ENCODE data around the gene B3GAT1.
A peak's percentile ranks its signal among the peaks of the same experiment; 100 is the strongest.

B3GAT1 gene

DNA sequence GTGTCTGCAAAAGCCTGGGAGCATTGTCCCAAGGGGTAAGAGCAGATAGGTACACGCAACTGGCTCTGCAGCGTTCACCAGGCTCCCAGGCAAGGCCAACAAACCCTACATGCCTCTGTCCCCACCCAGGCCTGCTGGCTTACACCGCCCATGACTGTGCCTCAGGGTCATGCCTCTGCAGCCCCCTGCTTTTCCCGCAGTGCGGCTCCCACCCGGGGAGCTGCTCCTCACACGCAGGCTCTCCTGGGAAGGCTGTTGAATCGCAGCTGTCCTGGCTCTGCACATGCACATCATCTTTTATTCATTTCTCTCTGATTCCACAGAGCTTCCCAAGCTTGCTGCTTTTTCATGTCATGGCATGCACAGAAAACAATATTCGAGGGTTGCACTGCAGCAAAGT lies 29.2 kb upstream of the B3GAT1 start:
- no peak for DNase-seq

DNA sequence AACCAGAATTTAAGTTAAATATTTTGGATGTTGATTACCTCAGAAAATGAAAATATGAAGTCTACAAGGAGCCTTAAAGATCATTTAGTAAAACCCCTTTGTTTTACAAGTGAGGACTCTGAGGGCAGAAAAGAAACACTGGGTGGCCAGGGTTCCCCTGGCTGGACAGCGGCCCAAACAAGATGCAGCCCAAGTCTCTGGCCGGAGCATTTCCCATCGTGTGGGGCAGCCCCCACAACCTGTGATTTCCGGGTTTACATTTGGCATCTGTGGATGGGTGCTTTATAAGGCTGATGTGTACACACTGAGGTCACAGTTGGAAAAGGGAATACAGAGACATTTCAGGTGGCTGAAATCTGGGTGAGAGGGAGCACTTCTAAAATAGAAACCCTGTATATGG lies 28.8 kb upstream of the B3GAT1 start:
- DNase-seq: no peak

DNA sequence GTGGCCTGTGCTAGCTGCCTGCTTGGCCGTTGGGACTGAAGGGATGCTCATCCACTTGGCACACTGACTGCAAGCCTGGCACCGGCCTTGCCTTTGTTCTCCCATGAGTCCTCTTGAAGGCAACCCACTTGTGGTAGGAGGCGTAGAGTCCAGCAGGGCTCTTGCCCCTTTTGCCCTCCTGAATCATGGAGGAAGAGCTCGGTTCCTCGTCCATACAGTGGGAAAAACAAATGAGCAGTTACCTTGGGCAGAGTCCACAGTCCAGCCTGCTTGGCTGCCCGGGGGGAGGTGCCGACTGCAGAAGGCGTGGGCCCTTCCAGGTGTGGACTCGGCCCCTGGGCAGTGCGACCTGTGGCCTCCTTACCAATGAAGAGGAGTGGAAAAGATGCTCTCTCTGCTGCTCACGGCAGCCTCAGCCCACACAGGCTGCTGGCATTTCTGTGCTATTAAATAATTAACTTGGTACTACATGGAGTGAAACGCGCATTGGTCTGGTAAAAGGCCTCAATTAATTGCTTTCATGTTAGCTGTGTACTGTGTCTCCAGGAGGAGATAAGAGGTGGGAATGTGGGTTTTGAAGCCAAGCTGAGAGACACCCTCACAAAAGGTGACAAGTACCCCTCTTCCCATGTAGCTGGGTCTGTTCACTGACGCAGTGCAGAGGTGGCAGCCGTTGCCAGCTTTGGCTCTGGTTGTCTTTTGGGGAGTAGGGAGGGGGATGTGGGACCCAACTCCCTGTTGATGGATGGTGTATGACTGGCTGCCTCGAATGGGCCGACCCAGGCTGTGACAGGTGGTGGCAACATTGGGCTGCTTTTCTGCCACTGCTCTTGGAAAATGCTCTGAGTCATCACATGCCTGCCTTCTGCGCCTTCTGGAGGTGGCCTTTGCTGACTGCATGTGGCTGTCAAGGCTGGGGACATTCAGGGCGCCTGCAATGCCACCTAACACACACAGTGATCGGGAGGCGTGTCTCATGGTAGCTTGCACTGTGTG lies 26.8 kb upstream of the B3GAT1 start:
- peak in 1 of 2 experiments; percentile 44 for DNase-seq

DNA sequence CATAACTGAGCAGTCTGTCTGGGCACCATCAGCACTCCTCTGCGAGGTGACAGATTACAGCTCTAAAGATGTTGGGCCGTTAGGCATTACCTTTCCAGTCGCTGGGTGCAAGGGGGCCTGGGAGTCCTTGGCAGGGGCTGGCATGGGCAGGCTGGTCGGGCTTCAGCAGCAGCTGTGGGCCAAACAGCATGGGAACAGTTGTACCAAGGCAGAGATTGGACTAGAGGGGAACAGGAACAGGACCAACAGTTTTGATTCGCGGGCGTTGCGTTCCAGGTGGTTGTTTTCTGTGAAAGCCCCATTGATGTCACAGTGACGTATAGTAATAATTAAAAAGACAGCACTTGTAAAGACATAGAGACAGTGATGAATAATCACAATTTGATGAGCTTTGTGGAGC lies 25.8 kb upstream of the B3GAT1 start:
- DNase-seq: no peak

DNA sequence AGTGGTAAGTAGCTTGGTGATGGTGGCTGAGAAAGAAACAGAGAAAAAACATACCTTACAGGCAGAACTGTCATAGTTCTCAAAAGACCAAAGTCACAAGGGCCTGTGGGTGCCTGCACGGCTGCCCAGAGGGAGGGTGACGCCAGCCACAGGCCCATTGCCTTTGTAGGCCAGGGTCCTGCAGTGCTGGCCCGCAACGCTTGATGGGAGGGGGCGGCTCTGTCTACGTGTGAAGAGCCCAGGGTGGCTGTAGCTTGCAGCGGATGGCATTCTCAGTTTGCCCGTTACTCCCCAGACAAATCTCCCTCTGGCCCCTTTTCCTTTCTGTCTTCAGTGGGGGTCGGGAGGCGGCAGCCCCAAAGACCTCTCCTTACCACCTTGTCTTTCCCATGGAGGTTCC lies 24.7 kb upstream of the B3GAT1 start:
- no peak for DNase-seq

DNA sequence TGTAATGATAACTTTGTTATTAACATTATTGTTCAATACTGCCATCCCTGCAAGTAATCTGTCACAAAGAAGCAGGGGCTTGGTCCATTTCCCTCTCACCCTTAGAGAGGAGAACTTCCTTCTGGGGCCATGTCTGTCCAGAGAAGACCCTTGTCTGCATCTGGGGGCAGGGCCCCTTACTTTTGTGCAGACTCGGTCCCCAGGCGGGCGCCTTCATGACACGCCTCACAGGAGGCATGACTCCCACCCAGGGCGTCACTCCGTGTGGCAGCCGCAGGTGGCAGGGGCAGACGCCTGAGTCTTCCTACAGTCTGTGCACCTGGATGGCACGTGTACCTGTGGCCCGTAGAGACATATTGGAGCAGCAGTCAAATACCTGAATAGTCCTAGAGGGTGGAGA lies 21.8 kb upstream of the B3GAT1 start:
- DNase-seq: no peak

DNA sequence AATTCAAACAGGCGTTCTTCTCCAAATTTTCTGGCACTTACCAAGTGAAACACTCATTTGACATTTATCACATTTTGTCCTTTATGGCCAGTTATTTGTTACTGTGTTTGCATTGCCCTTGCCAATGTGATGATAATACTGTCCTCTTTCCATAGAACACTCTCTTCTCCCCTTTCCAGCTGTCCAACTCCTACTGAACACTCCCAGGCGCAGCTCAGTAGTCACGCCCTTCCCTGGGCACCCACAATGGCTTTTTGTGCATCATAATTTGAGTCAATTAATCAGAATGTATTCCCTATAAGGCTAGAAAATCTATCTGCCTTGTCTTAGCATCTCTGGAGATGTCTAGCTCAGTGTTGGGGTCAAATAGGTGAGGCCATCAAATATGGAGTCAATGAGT lies 21.2 kb upstream of the B3GAT1 start:
- no peak for DNase-seq

DNA sequence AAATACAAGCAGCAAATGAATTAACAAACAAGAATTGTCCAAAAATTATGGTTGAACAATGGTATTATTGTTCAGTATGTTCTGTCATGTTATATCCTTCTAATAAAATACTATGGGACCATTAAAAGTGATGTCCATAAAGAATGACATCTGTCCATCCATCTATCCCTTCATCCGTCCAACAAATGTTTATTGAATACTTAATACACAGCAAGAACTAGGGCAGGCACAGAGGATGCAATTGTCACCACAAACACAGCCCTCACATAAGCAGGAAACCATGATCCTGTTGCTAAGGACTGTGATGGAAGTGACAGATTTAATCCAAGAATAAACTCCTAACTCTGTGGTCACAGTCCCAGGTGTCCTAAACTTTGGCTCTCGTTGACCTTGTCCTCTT lies 20.7 kb upstream of the B3GAT1 start:
- DNase-seq: no peak

DNA sequence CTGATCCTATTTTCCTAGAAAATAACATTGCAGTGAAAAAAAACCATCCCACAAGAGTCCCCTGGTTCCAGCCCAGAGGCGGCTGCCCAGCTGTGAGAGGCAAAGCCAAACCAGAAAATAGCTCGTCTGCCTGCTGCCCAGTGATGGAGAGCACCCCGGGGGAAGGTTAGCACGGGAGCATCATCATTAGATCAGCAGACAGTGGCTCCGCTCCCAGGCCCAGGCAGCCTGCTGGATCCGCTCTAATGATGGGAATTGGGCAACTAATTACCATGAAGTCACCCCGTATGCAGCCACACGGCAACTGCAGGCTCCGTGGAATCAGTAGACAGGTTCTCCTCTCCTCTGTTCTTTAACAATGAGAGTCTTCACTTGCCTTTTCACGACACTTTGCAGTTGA lies 17.1 kb upstream of the B3GAT1 start:
- DNase-seq: no peak

DNA sequence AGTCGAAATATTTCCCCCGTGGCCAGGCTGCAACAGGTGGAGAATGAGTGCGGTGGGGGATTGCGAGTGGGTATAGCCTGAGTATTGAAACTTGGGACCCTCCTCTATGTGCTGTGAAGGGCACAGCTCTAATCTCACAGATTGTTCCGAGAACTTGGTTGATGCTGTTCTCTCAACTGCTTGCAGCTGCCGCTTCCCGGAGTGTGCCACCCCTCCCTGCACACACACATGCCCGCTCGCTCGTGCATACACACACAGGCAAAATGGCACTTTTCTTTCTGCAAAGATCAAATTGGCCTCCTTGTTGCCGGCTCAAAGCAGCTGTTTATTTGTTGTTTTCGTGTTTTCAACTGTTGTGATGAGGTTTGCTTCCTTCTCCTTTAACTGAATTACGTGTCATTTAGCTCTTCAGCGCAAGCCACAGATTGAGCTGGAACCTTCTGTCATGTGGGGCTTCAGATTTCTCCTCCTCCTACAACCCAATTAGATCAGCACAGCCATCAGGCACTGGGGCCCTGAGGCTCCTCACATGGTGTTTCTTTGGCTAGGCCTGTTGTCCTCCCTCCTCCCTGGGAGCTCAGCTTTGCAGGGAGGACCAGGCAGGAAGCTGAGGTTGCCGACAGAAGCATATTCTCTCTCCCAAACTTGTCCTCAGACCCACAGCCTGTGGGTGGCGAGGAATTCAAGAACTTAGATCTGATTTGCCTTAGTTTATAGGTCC lies 13.9 kb upstream of the B3GAT1 start:
- DNase-seq: no peak

DNA sequence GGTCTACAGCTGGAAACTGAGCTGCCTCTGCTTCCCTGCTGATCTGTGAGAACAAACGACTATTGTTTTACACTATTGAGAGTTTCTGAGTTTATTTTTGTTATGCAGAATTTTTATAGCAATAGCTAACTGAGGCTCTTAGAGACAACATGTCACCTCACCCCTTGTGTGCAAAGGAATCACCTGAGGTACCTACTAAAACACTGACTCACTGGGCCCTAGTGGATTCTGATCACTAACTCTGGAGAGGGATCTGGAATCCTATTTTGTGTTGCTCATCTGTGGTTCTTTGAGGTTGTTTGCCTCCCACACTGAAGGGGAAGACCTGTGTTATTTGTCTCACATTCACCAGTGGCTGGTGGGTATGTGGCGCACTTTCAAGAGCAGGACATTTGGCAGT lies 13.4 kb upstream of the B3GAT1 start:
- DNase-seq: no peak

DNA sequence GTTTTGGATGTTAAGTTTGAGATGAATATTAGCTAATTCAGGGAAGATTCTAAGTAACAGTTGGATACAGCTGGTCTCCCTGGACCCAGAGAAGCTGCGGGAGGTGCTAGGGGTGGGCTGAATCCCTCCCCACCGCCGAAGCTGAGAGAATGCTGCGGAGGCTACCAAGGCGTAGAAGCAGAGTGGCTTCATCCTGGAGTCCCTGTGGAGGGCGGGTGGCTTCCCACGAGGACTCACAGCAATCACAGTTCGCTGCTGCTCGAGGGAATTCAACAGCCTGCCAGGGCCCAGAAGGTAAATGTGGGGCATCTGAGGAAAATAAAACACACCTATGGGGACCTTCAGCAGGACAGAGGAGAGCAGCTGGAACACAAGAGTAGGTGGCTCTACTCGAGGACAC lies 11.1 kb upstream of the B3GAT1 start:
- no peak for DNase-seq

DNA sequence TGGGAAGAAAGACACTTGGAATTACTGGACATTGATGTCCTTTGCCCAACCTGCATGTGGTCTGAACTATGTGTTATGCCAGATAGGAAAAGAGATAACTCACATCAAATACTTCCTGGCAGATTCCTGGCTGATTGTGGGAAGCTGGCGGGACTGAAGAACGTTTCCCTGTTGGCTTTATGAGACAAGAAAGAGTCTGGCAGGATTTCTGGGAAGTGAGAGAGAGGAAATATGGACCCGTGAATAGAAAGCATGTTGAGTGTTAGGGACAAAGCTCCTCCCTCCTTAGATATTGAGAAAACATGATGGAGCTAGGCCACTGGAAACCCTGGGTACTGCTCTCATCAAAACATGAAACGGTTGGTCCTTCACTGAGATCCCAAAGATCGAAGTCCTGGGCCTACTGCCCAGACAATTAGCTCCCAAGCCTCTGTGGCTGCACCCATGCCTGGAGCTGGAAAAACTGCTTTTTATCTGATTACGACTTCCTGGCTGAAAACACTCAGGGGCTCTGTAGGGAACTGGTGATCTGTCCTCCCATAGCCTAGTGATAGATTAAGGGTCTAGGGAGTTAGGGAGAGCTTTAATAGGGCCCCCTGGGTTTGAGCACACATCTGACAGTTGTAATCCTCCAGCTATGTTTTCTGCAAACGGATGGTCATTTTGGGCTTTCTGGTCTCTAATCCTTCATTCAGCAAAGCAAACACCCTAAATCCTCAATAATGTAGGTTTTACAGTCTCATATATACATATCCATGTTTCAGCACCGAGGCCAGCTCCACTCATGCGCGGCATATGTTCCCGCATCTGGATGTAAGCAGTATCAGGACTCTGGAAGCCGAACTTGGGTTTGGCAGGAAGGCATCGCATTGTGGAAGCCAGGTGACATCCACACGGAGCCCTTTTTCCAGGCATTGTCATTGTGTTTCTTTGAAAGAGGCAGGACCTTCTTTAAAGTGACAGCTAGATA lies 6.1 kb upstream of the B3GAT1 start:
- DNase-seq: peak in 1 of 2 experiments; percentile 21

DNA sequence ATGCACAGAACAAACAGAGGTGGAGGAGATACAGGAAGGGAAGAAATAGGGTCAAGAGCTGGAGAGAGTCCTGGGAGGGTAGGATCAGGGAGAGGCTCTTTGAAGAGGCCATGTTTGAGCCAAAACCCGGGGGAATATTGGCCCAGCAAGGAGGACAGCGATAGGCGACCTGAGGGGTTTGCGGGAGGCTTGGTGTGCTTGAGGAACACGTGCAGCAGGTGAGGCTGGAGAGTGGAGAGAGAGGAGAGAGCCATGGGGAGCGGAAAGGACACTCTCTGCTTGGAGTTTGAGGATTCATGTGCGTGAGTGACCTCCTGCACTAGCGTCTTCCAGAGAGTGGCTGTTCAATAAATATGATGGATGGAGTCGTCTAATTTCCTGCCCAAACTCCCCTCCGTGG lies 4.7 kb upstream of the B3GAT1 start:
- DNase-seq: no peak

DNA sequence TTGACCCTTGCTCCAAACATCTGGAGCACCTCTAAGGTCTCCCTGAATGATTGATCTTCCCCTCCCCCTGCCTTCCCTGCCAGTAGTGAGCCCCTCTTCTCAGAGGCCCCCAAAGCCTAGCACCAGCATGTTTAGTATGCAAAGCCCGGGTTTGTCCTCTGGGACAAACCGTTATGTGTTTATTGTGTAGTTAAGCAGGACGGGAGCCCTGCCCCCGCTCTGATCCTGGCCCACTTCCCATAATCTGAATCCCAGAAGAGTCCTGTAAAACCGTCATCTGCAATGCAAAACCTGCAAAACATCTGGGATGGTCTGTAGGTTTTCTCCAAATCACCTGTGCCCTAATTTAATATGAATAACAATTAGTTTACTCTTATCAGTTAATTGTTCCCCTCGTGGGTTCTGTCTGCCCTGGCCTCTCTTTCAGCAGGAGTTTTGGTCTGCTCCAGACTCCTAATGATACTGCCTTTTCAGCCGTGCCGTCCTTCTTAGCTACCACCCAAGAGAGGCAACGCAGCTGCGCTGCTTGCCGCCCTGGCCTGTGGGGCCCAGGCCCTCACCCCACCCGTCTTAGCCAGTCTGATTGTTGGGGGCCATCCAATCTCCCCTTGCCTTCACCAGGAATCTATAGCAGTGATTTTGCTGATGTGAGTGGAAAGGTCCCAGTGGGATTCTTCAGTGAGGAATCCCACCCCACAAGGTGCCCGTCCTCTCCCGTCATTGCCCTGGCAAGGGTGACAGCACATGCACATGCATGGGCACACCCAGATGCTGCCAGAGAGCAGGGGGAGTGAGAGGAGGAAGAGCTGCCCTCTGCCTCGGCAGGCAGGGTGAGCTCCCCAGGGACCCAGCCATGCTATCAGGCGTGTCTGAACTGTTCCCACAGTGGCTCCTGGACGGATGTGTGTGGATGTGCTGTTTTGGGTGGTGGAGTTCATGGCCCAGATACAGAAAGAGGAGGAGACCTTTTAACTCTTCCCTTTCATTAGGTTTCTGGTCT lies 3.0 kb upstream of the B3GAT1 start:
- peak in 1 of 2 experiments; percentile 15 for DNase-seq

DNA sequence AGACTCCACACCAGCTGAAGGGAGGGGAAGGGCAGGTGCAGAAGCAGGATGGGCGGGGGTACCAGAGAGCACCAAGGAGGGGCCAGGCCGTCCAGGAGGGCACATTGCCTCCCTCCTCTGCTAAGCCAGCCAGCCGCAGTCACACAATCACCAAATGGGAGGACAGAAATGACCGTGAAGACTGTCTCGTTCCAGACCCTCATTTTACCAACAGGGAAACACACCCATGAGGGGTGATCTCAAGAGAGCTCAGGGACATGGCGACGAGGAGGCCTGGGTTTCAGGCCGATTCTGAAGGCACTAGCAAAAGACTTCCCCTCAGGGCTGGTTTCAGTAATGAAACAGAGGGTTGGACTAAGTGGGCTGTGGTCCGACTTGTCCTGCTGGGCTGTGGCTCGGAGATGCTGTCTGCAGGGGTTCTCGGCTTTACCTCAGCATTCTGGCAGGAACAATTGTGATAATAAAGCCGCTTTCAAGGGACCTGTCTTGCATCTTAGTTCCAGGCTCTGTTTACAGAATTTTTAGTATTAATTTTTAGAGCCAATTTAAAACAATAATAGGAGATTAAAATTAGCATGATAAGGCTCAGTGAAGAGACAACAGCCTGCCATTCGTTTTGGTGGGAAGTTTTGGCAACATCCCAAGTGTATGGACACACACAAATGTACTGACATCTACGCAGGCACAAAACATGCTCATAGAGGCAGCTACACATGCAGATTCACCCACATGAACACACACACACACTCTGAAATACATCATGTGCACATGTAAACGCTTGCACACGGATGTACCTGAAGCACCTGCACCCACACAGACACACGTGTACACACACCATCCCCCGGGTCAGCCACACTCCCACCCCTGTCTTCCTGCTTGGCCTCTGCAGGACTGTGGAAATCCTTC lies 2.0 kb upstream of the B3GAT1 start:
- no peak for DNase-seq

DNA sequence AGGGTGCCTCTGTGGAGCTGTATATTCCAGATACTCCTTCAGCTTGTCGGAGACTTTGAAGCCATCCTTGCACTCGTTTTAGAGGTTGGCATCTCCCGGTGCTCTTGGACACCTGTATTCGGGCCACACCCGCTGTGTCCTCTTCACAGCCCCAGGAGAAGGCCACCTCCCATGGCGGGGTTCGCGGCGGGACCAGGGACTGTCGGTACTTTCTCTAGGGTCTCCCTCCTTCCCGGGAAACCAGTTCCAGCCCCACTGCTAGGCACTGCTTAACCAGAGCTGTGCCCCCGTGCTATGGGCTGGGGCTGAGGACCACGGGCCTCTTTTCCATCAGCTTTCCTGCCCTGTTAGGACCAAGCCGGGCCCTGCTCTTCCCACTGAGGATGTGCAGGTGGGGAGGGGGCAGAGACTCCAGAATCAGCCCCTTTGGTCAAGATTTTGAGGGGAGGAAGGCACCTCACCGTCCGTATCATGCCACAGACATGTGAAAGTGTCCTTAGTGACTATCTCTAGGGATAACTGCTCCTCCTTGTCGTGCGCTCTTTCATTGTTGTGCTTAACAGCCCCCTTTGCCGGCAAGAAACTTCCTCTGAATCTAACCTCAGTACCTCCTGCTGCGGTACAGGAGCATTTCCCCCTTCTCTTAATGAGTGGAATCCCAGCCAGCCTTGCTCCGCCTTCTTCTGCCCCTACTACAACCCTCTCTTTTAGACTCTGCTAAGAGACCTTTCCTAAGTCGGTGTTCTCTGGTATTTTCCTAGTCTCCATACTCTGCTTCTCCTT lies 1.2 kb upstream of the B3GAT1 start:
- DNase-seq: no peak

DNA sequence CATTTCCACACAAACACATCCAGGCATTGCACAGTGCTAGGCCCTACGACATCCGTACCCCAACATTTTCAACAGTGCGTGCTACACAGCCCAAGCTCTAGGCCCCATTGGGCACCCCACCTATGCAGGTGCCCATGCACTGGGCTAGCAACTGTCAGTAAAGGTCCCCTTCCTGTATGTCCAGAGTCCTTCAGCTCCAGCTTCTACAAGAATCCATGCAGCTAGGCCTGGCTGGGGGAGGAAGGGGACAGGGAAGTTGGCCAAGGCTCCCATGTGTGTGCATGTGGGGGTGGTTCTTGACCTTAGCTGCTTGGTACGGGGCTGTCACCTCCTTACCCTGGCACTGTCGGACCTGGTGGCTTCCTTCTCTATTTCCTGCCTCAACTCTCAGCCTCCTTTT lies 1.3 kb downstream of the B3GAT1 start:
- DNase-seq: no peak

DNA sequence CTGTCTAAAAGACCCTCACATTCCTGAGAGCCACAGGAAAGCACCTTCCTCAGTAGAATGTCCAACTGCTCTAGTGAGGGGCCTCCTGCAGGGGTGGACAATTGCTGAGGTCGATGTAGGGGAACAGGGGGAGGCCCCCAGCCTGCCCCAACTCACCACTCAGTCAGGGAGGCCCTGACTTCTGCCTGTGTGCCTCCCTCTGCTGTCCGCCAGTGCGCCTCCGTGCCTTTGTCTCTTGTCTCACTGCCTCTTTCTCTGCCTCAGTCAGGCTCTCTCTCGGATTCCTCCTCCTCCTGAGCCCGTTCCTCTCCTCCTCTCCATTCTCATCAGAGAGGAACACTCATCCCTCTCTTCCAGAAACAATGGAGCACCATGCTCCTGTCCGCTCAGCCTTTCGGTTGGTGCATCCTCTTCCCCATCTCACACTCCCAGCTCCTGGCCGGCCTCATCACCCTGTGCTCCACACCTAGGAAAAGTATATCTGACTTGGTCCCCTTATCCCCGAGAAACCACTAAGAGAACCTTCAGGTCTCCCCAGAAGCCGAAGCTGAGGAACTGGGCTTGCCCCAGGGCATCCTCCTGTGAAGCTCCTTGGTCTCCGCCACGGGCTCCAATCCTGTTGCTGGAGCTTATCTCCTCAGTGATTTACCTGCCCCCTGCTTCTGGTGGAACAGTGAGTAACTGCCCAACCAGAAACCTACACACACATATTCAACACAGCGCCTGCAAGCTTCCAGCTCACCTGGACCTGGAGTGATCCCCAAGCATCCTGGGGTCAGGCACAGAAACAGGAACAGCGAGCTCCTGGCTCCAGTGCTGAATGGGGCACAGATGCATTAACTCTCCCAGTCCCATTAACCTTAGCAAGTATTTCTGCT lies 2.3 kb downstream of the B3GAT1 start:
- DNase-seq: no peak
